Keratinocyte (primary cell): Measurements from ENCODE around the gene TEX13D. TPM values are rescaled to one million over a fixed set of nuclear protein-coding genes. Genes with fewer than 3 reads are reported as not detected.

Source experiments
- DNase-seq: peaks from one replicate; pipeline ENCODE4 v3.0.0-alpha.2; 2011; ENCODE audit warnings: low read depth, missing footprints, low spot score
- FAIRE-seq: peaks from 2 replicates; lab custom pipeline; 2011; peaks lifted over from hg19 to GRCh38; lab: Jason Lieb, UNC
- H2AFZ ChIP-seq: 2 replicates; pipeline ENCODE4 v1.6.0; 2012; ENCODE audit warnings: low read length, control low read depth, inconsistent platforms; ENCODE audit not compliant: control insufficient read depth
- H3K27ac ChIP-seq: 2 replicates; pipeline ENCODE4 v1.5.1; 2011; ENCODE audit warnings: low read length; ENCODE audit not compliant: control insufficient read depth, insufficient read depth
- H3K27me3 ChIP-seq: 3 replicates; pipeline ENCODE4 v1.6.0; 2011; ENCODE audit warnings: low read length; ENCODE audit not compliant: control insufficient read depth, insufficient read depth; ENCODE audit errors: extremely low read depth
- H3K36me3 ChIP-seq, 2 experiments: 2 replicates in 1 of 2; 3 replicates in 1 of 2; pipeline ENCODE4 v1.5.1; 2011; ENCODE audit warnings: low read length in 2 of 2, mild to moderate bottlenecking in 1 of 2; ENCODE audit not compliant: control insufficient read depth in 2 of 2, insufficient read depth in 2 of 2; ENCODE audit errors: extremely low read depth in 1 of 2
- H3K4me1 ChIP-seq: 3 replicates; pipeline ENCODE4 v1.5.1; 2011; ENCODE audit warnings: low read length; ENCODE audit not compliant: control insufficient read depth, insufficient read depth; ENCODE audit errors: extremely low read depth
- H3K4me2 ChIP-seq: 3 replicates; pipeline ENCODE4 v1.6.0; 2011; ENCODE audit warnings: low read depth, low read length; ENCODE audit not compliant: control insufficient read depth, insufficient read depth; ENCODE audit errors: extremely low read depth
- H3K4me3 ChIP-seq, 3 experiments: fragments of 200-600 bp in 1 of 3; sonication (generic) in 1 of 3; 2 replicates in 2 of 3; 3 replicates in 1 of 3; pipeline ENCODE4 v1.5.1; 2011 to 2016; ENCODE audit warnings: low read length in 3 of 3, mild to moderate bottlenecking in 3 of 3, control low read depth in 2 of 3, inconsistent platforms in 1 of 3, low read depth in 1 of 3, mixed read lengths in 1 of 3, mixed run types in 1 of 3, moderate library complexity in 1 of 3; ENCODE audit not compliant: control insufficient read depth in 2 of 3, insufficient read depth in 2 of 3; ENCODE audit errors: extremely low read depth in 1 of 3
- H3K79me2 ChIP-seq: 2 replicates; pipeline ENCODE4 v1.6.0; 2012; ENCODE audit warnings: low read length; ENCODE audit not compliant: control insufficient read depth, insufficient read depth
- H3K9ac ChIP-seq: 3 replicates; pipeline ENCODE4 v1.6.0; 2011; ENCODE audit warnings: low read length; ENCODE audit not compliant: control insufficient read depth, insufficient read depth; ENCODE audit errors: extremely low read depth
- H3K9me1 ChIP-seq: 3 replicates; pipeline ENCODE4 v1.6.0; 2011; ENCODE audit warnings: low read length; ENCODE audit not compliant: control insufficient read depth, insufficient read depth; ENCODE audit errors: extremely low read depth
- H3K9me3 ChIP-seq: 2 replicates; pipeline ENCODE4 v1.5.1; 2012; ENCODE audit warnings: low read depth, low read length; ENCODE audit not compliant: control insufficient read depth
- H4K20me1 ChIP-seq: 3 replicates; pipeline ENCODE4 v1.6.0; 2011; ENCODE audit warnings: low read length; ENCODE audit not compliant: control insufficient read depth, insufficient read depth; ENCODE audit errors: extremely low read depth
- EZH2 ChIP-seq: IDR thresholded peaks from one replicate; pipeline ENCODE4 v1.6.1; 2012; ENCODE audit warnings: inconsistent platforms, mild to moderate bottlenecking, low read length, moderate library complexity
- dilution Hi-C: fragments of 300-500 bp; cut with MboI; formaldehyde crosslinking; loops from one replicate; pipeline ENCODE4 v1.7.0; 2020; ENCODE audit warnings: low sequenced_read_pairs; ENCODE audit not compliant: extremely low pct_ligation_motif_present
- polyA plus RNA-seq, 5 experiments: library from polyadenylated mRNA; depleted of rRNA in 3 of 5; stranded (reverse) in 3 of 5; stranded (forward) in 1 of 5; unstranded in 1 of 5; fragments of >200 nt; gene quantifications; 1 replicate in 1 of 5; 2 replicates in 3 of 5; 3 replicates in 1 of 5; pipeline versions ENCODE4 v1.2.1 to v1.2.3, GENCODE V29; 2011 to 2012; ENCODE audit warnings: missing spikeins in 2 of 5, low read depth in 1 of 5, low replicate concordance in 1 of 5
- TF ChIP-seq, protein P1 (sequence below), 3 experiments: IDR thresholded peaks in 1 of 3; conservative IDR thresholded peaks in 1 of 3; optimal IDR thresholded peaks in 1 of 3; 2 replicates in 2 of 3; 3 replicates in 1 of 3; pipeline versions ENCODE3 to v1.5.1; 2011; ENCODE audit warnings: low read length in 3 of 3, mild to moderate bottlenecking in 3 of 3, moderate library complexity in 2 of 3, control low read depth in 1 of 3, inconsistent platforms in 1 of 3; ENCODE audit not compliant: insufficient read depth in 2 of 3; ENCODE audit errors: extremely low read depth in 1 of 3

The TEX13D gene
- polyA plus RNA-seq, 1 donor (not counting 4 experiments of a cell fraction or from before 2014, with no cell fraction given), result not detected

DNA sequence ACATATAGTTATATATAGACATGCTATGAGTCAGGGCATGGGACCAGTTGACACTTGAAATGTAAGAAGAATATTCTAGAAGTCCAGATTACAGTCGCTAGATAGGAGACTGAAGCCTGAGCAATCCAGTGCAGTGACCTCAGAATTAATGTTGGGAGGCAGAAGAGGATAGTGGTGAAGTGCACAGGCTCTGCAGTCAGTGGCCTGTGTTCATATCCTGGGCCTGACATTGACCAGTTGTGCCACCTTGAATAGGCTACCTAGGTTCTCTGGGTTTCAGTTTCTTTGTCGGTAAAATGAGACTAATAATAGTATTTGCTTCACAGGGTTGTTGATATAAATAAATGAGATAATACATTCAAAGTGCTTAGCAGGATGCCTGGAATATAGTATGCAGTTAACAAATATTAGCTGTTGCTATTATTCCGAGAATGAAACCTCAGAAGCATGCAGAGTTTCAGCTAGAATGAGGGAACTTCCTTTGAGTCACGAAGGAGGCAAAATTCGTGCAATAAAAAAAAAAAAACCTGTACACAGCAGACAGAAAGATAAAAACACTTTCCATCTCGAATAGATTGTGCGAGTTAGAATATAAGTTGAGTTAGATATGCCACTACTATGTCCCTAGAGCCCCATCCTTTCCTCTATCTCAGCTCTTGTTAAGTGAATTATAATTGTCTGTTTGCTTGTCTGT, 9.9 kb downstream of the TEX13D start:
- H3K27me3 ChIP-seq, result no peaks in the 10 kb centered on the region
- H2AFZ ChIP-seq, result no peak overlapping the region
- H3K9ac ChIP-seq, result no peak overlapping the region
- H3K79me2 ChIP-seq, result no peaks in the 10 kb centered on the region
- no peak overlapping the region for H3K4me2 ChIP-seq
- DNase-seq (no peak), FAIRE-seq (no peak)
- no peaks in the 10 kb centered on the region for H3K9me1 ChIP-seq
- TF ChIP-seq, protein P1, sequence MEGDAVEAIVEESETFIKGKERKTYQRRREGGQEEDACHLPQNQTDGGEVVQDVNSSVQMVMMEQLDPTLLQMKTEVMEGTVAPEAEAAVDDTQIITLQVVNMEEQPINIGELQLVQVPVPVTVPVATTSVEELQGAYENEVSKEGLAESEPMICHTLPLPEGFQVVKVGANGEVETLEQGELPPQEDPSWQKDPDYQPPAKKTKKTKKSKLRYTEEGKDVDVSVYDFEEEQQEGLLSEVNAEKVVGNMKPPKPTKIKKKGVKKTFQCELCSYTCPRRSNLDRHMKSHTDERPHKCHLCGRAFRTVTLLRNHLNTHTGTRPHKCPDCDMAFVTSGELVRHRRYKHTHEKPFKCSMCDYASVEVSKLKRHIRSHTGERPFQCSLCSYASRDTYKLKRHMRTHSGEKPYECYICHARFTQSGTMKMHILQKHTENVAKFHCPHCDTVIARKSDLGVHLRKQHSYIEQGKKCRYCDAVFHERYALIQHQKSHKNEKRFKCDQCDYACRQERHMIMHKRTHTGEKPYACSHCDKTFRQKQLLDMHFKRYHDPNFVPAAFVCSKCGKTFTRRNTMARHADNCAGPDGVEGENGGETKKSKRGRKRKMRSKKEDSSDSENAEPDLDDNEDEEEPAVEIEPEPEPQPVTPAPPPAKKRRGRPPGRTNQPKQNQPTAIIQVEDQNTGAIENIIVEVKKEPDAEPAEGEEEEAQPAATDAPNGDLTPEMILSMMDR (optimal IDR thresholded peaks at IDR 0.05 in 1 of 3, IDR thresholded peaks at IDR 0.05 in 1 of 3, conservative IDR thresholded peaks at IDR 0.05 in 1 of 3; ENCODE audit: extremely low read depth in 1 of 3, insufficient read depth in 2 of 3, low read length in 3 of 3), result no peak
- no peak for TF ChIP-seq EZH2
- H3K4me3 ChIP-seq, result no peak overlapping the region
- H3K9me3 ChIP-seq, result no peaks in the 10 kb centered on the region
- H3K27ac ChIP-seq, result no peak overlapping the region
- dilution Hi-C loops, result no loop called here
- H4K20me1 ChIP-seq, result no peaks in the 10 kb centered on the region
- no peaks in the 10 kb centered on the region for H3K36me3 ChIP-seq
- no peaks in the 10 kb centered on the region for H3K4me1 ChIP-seq

DNA sequence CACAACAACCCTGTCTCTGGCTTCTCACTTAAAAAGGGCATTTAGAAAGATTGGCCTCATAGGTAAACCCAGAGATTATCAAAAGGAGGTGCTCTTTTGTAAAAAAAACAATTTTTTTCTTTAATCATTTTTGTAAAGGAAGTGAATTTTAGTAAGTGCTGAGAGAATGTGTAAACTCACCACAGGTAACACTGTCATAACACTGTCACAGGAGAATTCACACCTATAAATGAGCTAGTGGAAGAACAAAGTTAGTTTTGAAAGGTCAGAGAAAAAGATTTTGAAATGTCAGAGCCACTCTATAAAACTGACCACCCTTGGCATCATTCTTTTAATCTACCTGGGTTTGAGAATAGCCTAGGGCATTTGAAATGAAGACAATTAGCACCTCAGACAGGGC, 10.6 kb downstream of the TEX13D start:
- dilution Hi-C loops, result no loop called here
- FAIRE-seq, result no peak
- DNase-seq, result no peak

More for the DNA sequence above, 10.6 kb downstream of the TEX13D start:
- Histone ChIP-seq H3K9ac (no peak overlapping the region), H3K4me3 (no peak overlapping the region), H3K4me1 (no peaks in the 10 kb centered on the region), H3K79me2 (no peaks in the 10 kb centered on the region), H3K9me3 (no peaks in the 10 kb centered on the region), H4K20me1 (no peaks in the 10 kb centered on the region), H3K27ac (no peak overlapping the region), H2AFZ (no peak overlapping the region), H3K4me2 (no peak overlapping the region), H3K36me3 (no peaks in the 10 kb centered on the region), H3K27me3 (no peaks in the 10 kb centered on the region), H3K9me1 (no peaks in the 10 kb centered on the region)
- no peak for TF ChIP-seq EZH2
- TF ChIP-seq, protein P1 (optimal IDR thresholded peaks at IDR 0.05 in 1 of 3, IDR thresholded peaks at IDR 0.05 in 1 of 3, conservative IDR thresholded peaks at IDR 0.05 in 1 of 3; ENCODE audit: extremely low read depth in 1 of 3, insufficient read depth in 2 of 3, low read length in 3 of 3), result no peak
